KG1 (cell line): ENCODE data around the gene TXNRD1.
A peak's percentile ranks its signal among the peaks of the same experiment; 100 is the strongest.
"Not testable (repeated sequence)": the region's sequence is repeated elsewhere in the genome, so short reads cannot be mapped to it uniquely, and the experiment has no call there.

ENCODE experiments used
- DNase-seq: peaks from one replicate; lab custom pipeline; 2025; lab: John Stamatoyannopoulos, UW

TXNRD1 gene

DNA sequence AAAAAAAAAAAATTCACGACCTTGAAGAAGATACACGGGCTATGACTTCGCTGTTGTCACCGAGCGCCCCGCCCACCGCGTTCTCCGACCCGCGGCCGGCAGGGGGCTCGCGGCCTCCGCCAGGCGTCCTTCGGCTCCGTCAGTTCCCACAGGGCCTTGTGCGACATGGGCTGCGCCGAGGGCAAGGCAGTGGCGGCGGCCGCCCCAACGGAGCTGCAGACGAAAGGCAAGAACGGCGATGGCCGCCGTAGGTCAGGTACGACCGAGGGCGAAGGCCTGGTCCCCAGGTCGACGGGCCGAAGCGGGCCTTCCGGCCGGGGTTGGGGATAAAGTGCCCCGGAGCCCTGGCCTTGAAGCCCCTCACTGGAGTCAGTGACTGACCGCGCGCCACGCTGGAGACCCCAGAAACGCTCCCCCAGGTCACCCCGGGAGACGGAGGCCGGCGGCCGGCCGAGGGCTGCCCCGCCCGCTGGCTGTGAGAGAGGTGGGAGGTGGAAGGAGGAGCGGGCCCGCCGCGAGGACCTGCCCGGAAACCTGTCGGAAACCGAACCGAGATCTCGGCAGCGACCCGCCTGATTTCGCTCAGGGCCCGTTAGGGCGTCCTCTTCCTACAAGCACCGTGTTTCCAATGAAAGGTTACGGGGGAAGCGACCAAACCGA is at the start of gene TXNRD1:
Gene TXNRD1, plus strand, starts transcription at position 142 of the 660 bp plus-strand sequence. Its CDS starts 24 bp downstream, at position 166.
- peak; percentile 58 for DNase-seq

GRCh38 chr12:104165801-104166200 is 49.8 kb upstream of the TXNRD1 start:
- DNase-seq = no peak

GRCh38 chr12:104166465-104166864 is 49.1 kb upstream of the TXNRD1 start:
- no peak for DNase-seq

GRCh38 chr12:104167519-104168458 is 47.8 kb upstream of the TXNRD1 start:
- DNase-seq = no peak

- DNase-seq = no peak
Measured at GRCh38 chr12:104168596-104168995, 47.0 kb upstream of the TXNRD1 start.

- no peak for DNase-seq
Measured at GRCh38 chr12:104171785-104172569, 43.6 kb upstream of the TXNRD1 start.

GRCh38 chr12:104172570-104172947 is 43.0 kb upstream of the TXNRD1 start:
- no peak for DNase-seq

- DNase-seq = not testable (repeated sequence)
Measured at GRCh38 chr12:104173804-104174203, 41.8 kb upstream of the TXNRD1 start.

DNA sequence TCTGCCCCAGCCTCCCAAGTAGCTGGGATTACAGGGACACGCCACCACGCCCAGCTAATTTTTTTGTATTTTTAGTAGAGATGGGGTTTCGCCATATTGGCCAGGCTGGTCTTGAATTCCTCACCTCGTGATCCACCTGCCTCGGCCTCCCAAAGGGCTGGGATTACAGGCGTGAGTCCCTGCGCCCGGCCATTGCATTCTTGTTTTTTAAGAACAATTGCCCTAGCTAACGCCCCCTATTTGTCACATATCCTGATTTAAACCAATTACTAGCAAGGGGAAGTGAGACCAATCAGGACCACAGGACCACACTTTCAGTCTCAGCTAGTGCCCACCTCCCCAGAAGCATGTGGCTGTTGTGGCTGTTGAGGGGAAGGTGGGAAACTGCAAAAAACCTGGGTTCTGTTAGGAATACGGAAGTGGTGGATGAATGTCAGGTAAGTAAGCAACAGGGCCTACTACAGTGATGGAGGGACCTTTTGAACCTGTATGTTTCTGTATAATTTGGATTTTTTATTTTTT is 39.8 kb upstream of the TXNRD1 start:
- no peak for DNase-seq

DNA sequence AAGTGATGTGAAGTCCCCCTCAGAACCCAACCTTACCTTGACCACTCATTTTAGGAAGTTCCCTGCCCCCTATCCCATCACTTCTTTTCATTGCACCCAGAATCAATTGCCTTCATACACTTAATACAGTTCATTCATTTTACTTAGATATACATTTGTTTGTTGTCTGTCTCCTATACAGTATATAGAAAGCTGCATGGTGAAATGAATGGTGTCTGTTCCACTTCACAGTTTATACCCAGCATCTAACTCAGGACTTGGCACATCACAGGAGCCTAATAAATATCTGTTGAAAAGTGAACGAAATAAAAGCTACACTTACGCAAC is 38.3 kb upstream of the TXNRD1 start:
- DNase-seq = no peak

DNA sequence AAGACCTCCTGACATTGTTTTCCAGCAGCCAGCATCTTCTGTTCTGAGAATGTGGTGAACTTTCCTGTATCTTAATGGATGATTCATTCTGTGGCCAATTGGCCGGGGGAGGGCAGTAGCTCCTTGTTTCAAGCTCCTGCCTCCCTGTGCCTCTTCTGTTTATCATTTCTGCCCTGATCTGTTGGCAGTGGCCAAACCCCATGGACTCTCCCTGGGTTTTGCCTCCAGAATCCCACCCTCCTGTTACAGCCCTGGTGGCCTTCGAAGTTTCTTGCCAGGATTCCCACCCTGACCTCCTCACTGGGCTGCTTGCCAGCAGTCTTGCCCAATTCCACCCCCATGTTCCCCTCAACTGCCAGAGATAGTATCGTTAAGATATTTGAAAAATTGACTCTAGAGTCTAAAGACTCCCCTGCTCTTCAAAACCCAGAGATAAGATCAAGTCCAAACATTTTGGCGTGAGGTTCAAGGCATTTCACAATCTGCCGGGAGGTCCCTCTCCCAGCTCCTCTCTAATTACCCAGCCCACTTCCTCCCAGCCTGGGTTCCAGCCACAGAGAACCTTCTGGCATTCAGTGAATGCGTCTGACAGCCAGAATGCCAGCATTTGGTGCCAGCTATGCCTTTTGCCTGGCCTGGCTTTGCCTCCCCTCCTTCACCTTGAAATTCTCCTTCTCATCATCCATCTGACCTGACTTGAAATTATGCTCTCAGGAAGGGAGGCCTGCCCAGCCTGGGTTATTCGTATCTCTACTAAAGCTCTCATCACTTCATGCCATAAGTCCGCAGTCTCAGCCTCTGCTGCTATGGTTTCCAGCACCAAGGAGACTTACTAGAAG is 37.7 kb upstream of the TXNRD1 start:
- no peak for DNase-seq

DNA sequence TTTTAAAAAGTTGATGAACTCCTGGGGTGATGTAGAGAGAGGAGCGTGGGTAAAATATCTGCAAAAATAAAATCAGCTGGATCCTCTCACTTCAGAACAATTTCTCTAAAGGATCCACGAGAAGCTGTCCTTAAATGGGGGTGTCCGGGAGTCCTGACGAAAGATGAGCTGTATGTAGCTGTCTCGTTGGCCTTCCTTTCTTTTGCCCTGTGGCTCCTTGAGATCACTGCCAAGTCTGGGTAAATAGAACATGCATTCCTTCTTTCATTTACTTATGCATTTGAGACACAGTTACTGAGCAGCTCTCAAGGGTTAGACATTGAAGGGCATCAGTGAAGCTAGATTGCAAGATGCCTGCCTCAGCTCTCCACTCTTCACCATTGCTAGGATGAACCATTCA is 35.2 kb upstream of the TXNRD1 start:
- no peak for DNase-seq

- DNase-seq = no peak
Measured at GRCh38 chr12:104181313-104181712, 34.3 kb upstream of the TXNRD1 start.

- no peak for DNase-seq
Measured at GRCh38 chr12:104182144-104182543, 33.4 kb upstream of the TXNRD1 start.

GRCh38 chr12:104182621-104183378 is 32.8 kb upstream of the TXNRD1 start:
- DNase-seq = no peak

DNA sequence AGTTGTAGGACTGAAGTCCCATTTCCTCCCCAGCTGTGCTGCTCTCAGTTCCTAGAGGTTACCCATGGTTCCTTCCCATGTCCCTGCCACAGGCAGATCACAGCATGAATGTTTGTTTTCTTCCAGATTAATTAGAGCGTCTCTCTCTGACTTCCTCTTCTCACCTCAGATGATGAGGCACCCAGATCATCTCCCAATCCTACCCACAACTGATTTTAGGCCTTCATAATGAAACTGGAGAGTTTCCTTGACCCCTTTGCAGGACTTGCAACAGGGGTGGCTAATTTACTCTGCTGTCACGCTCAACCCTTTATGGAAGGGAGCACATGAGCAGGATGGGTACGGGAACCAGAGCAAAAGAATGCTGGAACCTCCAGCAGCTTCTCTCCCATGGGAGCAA is 32.1 kb upstream of the TXNRD1 start:
- no peak for DNase-seq

DNA sequence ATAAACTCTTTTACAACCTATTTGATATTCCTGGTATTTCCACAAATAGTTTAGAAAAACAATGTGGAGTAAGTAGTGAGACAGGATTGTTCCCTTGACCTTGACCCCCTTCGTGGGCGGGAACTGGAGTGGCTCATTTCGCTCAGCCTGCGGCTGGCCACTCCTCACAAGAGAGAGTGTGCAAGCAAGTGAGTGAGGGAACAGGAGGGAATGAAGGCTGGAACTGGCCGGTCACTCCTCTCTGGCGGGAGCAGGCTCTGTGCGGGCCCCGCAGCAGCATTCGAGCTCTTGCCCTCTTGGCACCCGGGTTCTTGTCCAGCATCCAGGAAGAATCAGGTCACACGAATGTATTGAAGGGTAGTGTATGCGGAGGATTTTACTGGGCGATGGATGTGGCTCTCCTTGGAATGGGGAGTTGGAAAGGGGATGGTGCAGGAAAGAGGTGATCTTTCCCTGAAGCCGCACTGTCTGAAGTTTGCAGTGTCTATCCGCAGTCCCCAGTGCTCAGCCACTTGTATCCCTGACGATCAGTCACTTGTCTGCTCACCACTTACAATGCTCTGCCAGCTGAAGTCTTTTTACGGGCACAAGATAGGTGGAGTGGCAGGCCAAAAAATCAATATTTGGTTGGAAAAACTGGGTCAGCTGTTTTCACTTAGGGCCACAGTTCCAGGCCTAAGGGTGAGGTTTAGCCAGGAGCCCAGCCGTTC is 28.0 kb upstream of the TXNRD1 start:
- no peak for DNase-seq

DNA sequence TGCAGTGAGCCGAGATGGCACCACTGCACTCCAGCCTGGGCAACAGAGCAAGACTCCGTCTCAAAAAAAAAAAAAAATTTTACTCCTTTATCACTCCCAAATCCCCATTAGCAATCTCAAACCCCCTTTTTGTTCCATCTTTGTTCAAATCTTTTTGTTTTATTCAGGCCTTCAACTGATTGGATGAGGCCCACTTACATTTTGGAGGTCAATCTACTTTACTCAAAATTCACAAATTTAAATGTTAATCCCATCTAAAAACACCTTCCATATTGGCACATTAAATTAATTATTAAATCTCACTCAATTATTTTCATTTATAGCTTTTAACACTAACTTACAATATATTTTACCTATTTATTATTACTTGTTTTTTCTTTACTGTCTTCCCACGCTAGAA is 27.0 kb upstream of the TXNRD1 start:
- DNase-seq = no peak

DNA sequence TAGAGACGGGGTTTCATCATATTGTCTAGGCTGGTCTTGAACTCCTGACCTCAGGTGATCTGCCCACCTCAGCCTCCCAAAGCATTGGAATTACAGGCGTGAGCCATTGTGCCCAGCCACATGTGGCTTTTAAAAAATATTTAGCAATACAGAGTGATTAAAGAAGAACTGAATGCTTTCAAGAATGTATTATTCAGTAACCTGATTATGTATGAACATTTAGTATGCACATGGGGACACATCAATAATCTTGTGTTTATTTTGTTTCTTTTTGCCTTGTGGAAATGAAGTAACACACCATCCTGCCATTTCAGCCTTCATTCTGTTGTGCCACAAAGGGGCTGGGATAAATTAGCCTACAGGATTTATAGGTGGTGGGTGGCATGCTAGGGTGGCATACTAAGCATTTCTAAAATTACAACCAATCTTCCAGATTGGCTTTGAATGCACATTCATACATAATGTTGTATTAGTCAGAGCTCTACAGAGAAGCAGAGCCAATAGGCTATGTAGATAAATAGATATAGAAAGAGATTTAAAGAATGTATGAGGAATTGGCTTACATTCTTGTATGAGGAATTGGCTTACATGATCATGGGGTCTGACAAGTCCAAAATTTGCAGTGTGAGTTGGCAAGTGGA is 25.5 kb upstream of the TXNRD1 start:
- no peak for DNase-seq
